Coronary artery (tissue), 2 donors: ENCODE results near the gene RNF144A.

Experiments used
- DNase-seq: peaks from one replicate; pipeline ENCODE4 v3.0.0-alpha.2; 2017; ENCODE audit warnings: low spot score
- H3K27ac ChIP-seq, 2 donors: fragments of 200-600 bp; sonication (generic); one replicate each; pipeline ENCODE4 v1.5.1; 2016 to 2019
- H3K4me3 ChIP-seq: fragments of 200-600 bp; sonication (generic); 2 replicates; pipeline ENCODE4 v1.5.1; 2016; ENCODE audit warnings: mild to moderate bottlenecking, moderate library complexity
- CTCF ChIP-seq: fragments of 200-600 bp; sonication (generic); IDR thresholded peaks from one replicate; pipeline ENCODE4 v1.5.1; 2019; ENCODE audit warnings: antibody characterized with exemption

Gene RNF144A

GRCh38 chr2:7077660-7078267 lies 160.6 kb downstream of the RNF144A start:
- no peak for TF ChIP-seq CTCF
- DNase-seq = no peak
- H3K4me3 ChIP-seq = no peak overlapping the region
- H3K27ac ChIP-seq = no peak overlapping the region

GRCh38 chr2:7083580-7084509 lies 166.6 kb downstream of the RNF144A start:
- H3K4me3 ChIP-seq = no peak overlapping the region
- no peak for TF ChIP-seq CTCF
- H3K27ac ChIP-seq = no peak overlapping the region
- DNase-seq = no peak

GRCh38 chr2:7084601-7085000 lies 167.4 kb downstream of the RNF144A start:
- Histone ChIP-seq H3K27ac (no peak overlapping the region), H3K4me3 (no peak overlapping the region)
- no peak for DNase-seq
- TF ChIP-seq CTCF = no peak

- H3K4me3 ChIP-seq = no peak overlapping the region
- no peak for TF ChIP-seq CTCF
- no peak overlapping the region for H3K27ac ChIP-seq
- DNase-seq = no peak
Observed at GRCh38 chr2:7089284-7089683, 172.1 kb downstream of the RNF144A start.

- no peak overlapping the region for H3K27ac ChIP-seq
- DNase-seq = no peak
- TF ChIP-seq CTCF = no peak
- H3K4me3 ChIP-seq = no peak overlapping the region
Observed at GRCh38 chr2:7089898-7090510, 172.8 kb downstream of the RNF144A start.

GRCh38 chr2:7093376-7093775 lies 176.2 kb downstream of the RNF144A start:
- no peak for DNase-seq
- H3K27ac ChIP-seq = no peak overlapping the region
- no peak overlapping the region for H3K4me3 ChIP-seq
- no peak for TF ChIP-seq CTCF
